Endothelial cell of umbilical vein (primary cell): ENCODE results near the gene SCARF1. TPM values are rescaled to one million over a fixed set of nuclear protein-coding genes. Genes with fewer than 3 reads are reported as not detected.

Source experiments
- BruUV-seq: library from RNA; stranded (reverse); fragments of 400-500 nt; replicated peaks from 2 replicates; lab custom pipeline; 2021; lab: Mats Ljungman, UMichigan
- CTCF ChIA-PET: fragments of 300-600, 350-600 bp; sonication (Branson Sonifier 250); formaldehyde crosslinking; loops from one replicate; lab custom pipeline; 2021; ENCODE audit warnings: antibody characterized with exemption, inconsistent platforms; lab: Charles Lee
- POLR2A ChIA-PET: fragments of 300-600, 350-600 bp; sonication (Branson Sonifier 250); formaldehyde crosslinking; loops from one replicate; lab custom pipeline; 2021; ENCODE audit warnings: antibody characterized with exemption, inconsistent platforms; lab: Charles Lee
- DNase-seq: peaks from one replicate; pipeline ENCODE4 v3.0.0-alpha.2; 2011; ENCODE audit warnings: low read depth, low spot score
- FAIRE-seq: peaks from 2 replicates; lab custom pipeline; 2011; peaks lifted over from hg19 to GRCh38; lab: Jason Lieb, UNC
- H2AFZ ChIP-seq: 2 replicates; pipeline ENCODE4 v1.6.0; 2012; ENCODE audit warnings: low read depth, low read length, control low read depth, inconsistent platforms
- H3K27ac ChIP-seq: 2 replicates; pipeline ENCODE4 v1.5.1; 2011; ENCODE audit warnings: low read depth, mild to moderate bottlenecking, control low read depth, low read length, moderate library complexity; ENCODE audit not compliant: insufficient read depth
- H3K27me3 ChIP-seq, 2 experiments: 2 replicates each; pipeline versions ENCODE4 v1.6.0 to v1.6.1; 2011; ENCODE audit warnings: low read length in 2 of 2, mixed read lengths in 1 of 2; ENCODE audit not compliant: control insufficient read depth in 2 of 2, insufficient read depth in 2 of 2
- H3K36me3 ChIP-seq, 2 experiments: 2 replicates in 1 of 2; 3 replicates in 1 of 2; pipeline ENCODE4 v1.5.1; 2011; ENCODE audit warnings: low read length in 2 of 2, mild to moderate bottlenecking in 1 of 2, moderate library complexity in 1 of 2; ENCODE audit not compliant: control insufficient read depth in 2 of 2, insufficient read depth in 2 of 2; ENCODE audit errors: extremely low read depth in 1 of 2
- H3K4me1 ChIP-seq: 3 replicates; pipeline ENCODE4 v1.5.1; 2011; ENCODE audit warnings: mild to moderate bottlenecking, low read length; ENCODE audit not compliant: control insufficient read depth, insufficient read depth; ENCODE audit errors: extremely low read depth
- H3K4me2 ChIP-seq: 2 replicates; pipeline ENCODE4 v1.6.1; 2011; ENCODE audit warnings: low read length, control low read depth, mixed read lengths; ENCODE audit not compliant: insufficient read depth
- H3K4me3 ChIP-seq, 3 experiments: fragments of 200-600 bp in 1 of 3; sonication (generic), shearing (Covaris generic) in 1 of 3; replicated peaks in 1 of 3; 2 replicates each; pipeline ENCODE4 v1.5.1; 2011 to 2016; ENCODE audit warnings: control low read depth in 3 of 3, low read length in 3 of 3, mild to moderate bottlenecking in 2 of 3, inconsistent platforms in 1 of 3, low read depth in 1 of 3, moderate library complexity in 1 of 3; ENCODE audit not compliant: insufficient read depth in 1 of 3
- H3K79me2 ChIP-seq: 2 replicates; pipeline ENCODE4 v1.6.0; 2012; ENCODE audit warnings: low read length, inconsistent platforms; ENCODE audit not compliant: control insufficient read depth, insufficient read depth
- H3K9ac ChIP-seq: replicated peaks from 2 replicates; pipeline ENCODE3; 2011; ENCODE audit warnings: low read length, control low read depth; ENCODE audit not compliant: insufficient read depth; ENCODE audit errors: extremely low read depth
- H3K9me1 ChIP-seq: replicated peaks from 3 replicates; pipeline ENCODE4 v1.6.0; 2011; ENCODE audit warnings: mild to moderate bottlenecking, low read length; ENCODE audit not compliant: control insufficient read depth, insufficient read depth; ENCODE audit errors: extremely low read depth
- H3K9me3 ChIP-seq: replicated peaks from 2 replicates; pipeline ENCODE4 v1.5.1; 2012; ENCODE audit warnings: low read length, inconsistent platforms; ENCODE audit not compliant: control insufficient read depth, insufficient read depth
- H4K20me1 ChIP-seq: replicated peaks from 2 replicates; pipeline ENCODE3; 2011; ENCODE audit warnings: mild to moderate bottlenecking, low read length; ENCODE audit not compliant: control insufficient read depth, insufficient read depth; ENCODE audit errors: extremely low read depth
- EZH2 ChIP-seq: IDR thresholded peaks from 2 replicates; pipeline ENCODE4 v1.6.1; 2012; ENCODE audit warnings: borderline replicate concordance, low read depth, mild to moderate bottlenecking, moderate library complexity, low read length, inconsistent platforms; ENCODE audit not compliant: severe bottlenecking
- FOS ChIP-seq: IDR thresholded peaks from 2 replicates; pipeline ENCODE4 v1.6.1; 2011; ENCODE audit warnings: mild to moderate bottlenecking, low read length, moderate library complexity, borderline replicate concordance; ENCODE audit not compliant: insufficient read depth
- GATA2 ChIP-seq: IDR thresholded peaks from 2 replicates; pipeline ENCODE4 v1.7.0; 2011; ENCODE audit warnings: low read depth, mild to moderate bottlenecking, moderate library complexity, mixed read lengths, low read length; ENCODE audit not compliant: insufficient read length, insufficient read depth
- JUN ChIP-seq: IDR thresholded peaks from 2 replicates; pipeline ENCODE4 v1.6.1; 2011; ENCODE audit warnings: borderline replicate concordance, low read depth; ENCODE audit not compliant: insufficient read length, insufficient read depth
- MAX ChIP-seq: IDR thresholded peaks from 2 replicates; pipeline ENCODE4 v1.6.1; 2011; ENCODE audit not compliant: insufficient read depth, insufficient read length
- MYC ChIP-seq: IDR thresholded peaks from one replicate; pipeline ENCODE4 v1.6.1; 2011; ENCODE audit warnings: mild to moderate bottlenecking, low read depth, low read length
- POLR2A ChIP-seq: IDR thresholded peaks from 2 replicates; pipeline ENCODE4 v1.6.1; 2012; ENCODE audit warnings: low read depth, mild to moderate bottlenecking, control low read depth, low read length
- POLR2AphosphoS5 ChIP-seq: IDR thresholded peaks from 2 replicates; pipeline ENCODE4 v1.6.1; 2012; ENCODE audit warnings: low read depth, mild to moderate bottlenecking, control low read depth, low read length, moderate library complexity; ENCODE audit not compliant: insufficient read depth
- dilution Hi-C: fragments of 300-500 bp; cut with MboI; formaldehyde crosslinking; loops from one replicate; pipeline ENCODE4 v1.15.0; 2019; ENCODE audit warnings: low sequenced_read_pairs; ENCODE audit not compliant: extremely low pct_ligation_motif_present
- intact Hi-C: fragments of 100-400 bp; cut with micrococcal nuclease; formaldehyde crosslinking; loops from one replicate; pipeline ENCODE4 v1.10.0; 2022
- polyA plus RNA-seq, 4 experiments: library from polyadenylated mRNA; depleted of rRNA in 3 of 4; stranded (reverse) in 3 of 4; unstranded in 1 of 4; fragments of >200 nt; gene quantifications; 2 replicates each; pipeline versions ENCODE4 v1.2.1 to v1.2.3, GENCODE V29; 2011 to 2012; ENCODE audit warnings: missing spikeins in 1 of 4
- total RNA-seq: library from RNA; stranded (reverse); gene quantifications from 2 replicates; pipeline ENCODE4 v1.2.3, GENCODE V29; 2021
- TF ChIP-seq, protein P1 (sequence below), 2 donors: IDR thresholded peaks; 1 replicate in 1 of 2; 2 replicates in 1 of 2; pipeline ENCODE4 v1.5.1; 2011; ENCODE audit warnings: low read length in 2 of 2, mild to moderate bottlenecking in 2 of 2, moderate library complexity in 2 of 2, control low read depth in 1 of 2, inconsistent platforms in 1 of 2, low read depth in 1 of 2; ENCODE audit not compliant: insufficient read depth in 1 of 2; ENCODE audit errors: extremely low read depth in 1 of 2

The SCARF1 gene
- total and polyA plus RNA-seq, 2 donors (not counting 3 experiments of a cell fraction or from before 2014, with no cell fraction given) = 52.8 to 93.7 TPM

GRCh38 chr17:1650731-1651558 is 5.4 kb upstream of the SCARF1 start:
- H3K36me3 ChIP-seq = peaks cover 29 to 40% of the 10 kb centered on the region in 2 experiments
- no peaks in the 10 kb centered on the region for H3K27me3 ChIP-seq
- no peaks in the 10 kb centered on the region for H3K9me3 ChIP-seq
- FAIRE-seq (no peak), DNase-seq (no peak)
- H3K4me2 ChIP-seq = no peak overlapping the region
- POLR2A ChIA-PET = interaction anchor here (0.6 kb wide), 1 partner anchor 171 kb away, joined by 6 read pairs; no protein-coding TSS in a partner anchor
- TF ChIP-seq FOS (no peak), EZH2 (no peak), MAX (no peak), GATA2 (no peak), POLR2AphosphoS5 (no peak), JUN (no peak), POLR2A (no peak), MYC (no peak)
- TF ChIP-seq, protein P1, sequence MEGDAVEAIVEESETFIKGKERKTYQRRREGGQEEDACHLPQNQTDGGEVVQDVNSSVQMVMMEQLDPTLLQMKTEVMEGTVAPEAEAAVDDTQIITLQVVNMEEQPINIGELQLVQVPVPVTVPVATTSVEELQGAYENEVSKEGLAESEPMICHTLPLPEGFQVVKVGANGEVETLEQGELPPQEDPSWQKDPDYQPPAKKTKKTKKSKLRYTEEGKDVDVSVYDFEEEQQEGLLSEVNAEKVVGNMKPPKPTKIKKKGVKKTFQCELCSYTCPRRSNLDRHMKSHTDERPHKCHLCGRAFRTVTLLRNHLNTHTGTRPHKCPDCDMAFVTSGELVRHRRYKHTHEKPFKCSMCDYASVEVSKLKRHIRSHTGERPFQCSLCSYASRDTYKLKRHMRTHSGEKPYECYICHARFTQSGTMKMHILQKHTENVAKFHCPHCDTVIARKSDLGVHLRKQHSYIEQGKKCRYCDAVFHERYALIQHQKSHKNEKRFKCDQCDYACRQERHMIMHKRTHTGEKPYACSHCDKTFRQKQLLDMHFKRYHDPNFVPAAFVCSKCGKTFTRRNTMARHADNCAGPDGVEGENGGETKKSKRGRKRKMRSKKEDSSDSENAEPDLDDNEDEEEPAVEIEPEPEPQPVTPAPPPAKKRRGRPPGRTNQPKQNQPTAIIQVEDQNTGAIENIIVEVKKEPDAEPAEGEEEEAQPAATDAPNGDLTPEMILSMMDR (IDR thresholded peaks at IDR 0.05; ENCODE audit: extremely low read depth in 1 of 2, insufficient read depth in 1 of 2, low read depth in 1 of 2, low read length in 2 of 2) = no peak
- H3K27ac ChIP-seq = no peak overlapping the region
- no peaks in the 10 kb centered on the region for H3K9me1 ChIP-seq
- H3K4me3 ChIP-seq = no peak overlapping the region
- BruUV-seq = TSS peak; percentile 92
- CTCF ChIA-PET = interaction anchor here (1.3 to 7.7 kb wide), 6 partner anchors 18 to 391 kb away, joined by 3 to 218 read pairs (median 6); no protein-coding TSS in a partner anchor
- no peak overlapping the region for H3K9ac ChIP-seq
- no peaks in the 10 kb centered on the region for H4K20me1 ChIP-seq
- no peak overlapping the region for H2AFZ ChIP-seq
- dilution Hi-C loops = no loop called here
- H3K4me1 ChIP-seq = peaks cover 25% of the 10 kb centered on the region
- intact Hi-C loops = no loop called here
- no peaks in the 10 kb centered on the region for H3K79me2 ChIP-seq
